Measurements from ENCODE around the gene STAM.

STAM gene

DNA sequence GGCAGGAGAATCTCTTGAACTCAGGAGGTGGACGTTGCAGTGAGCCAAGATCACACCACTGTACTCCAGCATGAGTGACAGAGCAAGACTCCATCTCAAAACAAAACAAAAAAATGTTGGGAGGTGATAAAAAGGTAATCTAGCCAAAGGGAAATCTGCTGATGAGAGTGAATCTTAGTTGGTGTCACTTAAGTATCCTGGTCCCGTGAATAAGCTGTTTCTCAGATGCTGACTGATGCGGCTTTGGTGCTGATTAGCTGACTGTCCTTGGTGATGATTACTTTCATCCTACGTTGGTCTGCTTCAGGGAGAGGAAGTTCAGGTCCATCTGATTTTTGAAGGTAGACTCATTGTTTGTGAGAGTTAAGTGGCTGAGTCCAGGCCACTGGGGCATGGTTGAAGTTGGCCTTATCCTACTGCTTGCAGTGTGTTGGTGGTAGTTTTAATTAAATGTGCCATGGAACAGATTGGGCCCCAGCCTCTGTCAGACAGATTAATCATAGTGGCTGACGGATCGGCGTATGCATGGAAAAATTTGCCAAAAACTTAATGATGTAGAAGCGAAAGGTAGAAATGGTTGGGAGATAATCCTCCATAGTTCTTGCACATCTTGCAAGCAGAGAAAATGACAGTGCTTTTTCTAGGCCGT, 90.6 kb downstream of the STAM start:
- DNase-seq = no peak

DNA sequence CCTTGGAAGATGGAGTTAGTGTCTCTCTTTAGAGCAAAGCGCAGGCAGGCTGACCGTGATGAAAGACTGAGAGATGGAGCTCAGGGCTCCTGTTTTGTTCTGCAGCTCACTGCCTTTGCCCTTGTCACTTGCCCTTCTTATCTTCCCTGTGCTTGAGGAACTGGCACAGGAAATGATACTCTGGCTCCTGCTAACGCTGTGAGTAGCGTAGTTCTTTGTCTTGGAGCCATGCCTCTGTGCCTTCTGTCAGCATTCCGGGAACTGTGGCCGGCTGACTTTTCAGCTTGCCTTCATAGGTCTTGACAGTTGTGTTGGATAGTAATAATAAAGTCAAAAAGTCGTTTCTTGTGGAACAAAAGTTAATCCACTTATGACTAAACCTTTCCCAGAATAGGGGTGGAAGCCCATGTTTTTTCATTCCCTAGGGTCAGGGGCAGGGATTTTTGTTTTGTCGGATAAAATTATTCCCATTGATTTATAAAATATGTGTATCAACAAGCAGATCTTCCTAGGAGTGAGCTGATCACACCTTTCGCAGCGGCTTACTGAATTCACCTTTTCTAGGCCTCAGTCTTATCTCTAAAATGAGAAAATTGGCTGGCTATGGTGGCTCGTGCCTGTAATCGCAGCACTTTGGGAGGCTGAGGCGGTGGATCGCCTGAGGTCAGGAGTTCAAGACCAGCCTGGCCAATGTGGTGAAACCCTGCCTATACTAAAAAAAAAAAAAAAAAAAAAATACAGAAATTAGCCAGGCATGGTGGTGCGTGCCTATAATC, 91.4 kb downstream of the STAM start:
- no peak for DNase-seq

DNA sequence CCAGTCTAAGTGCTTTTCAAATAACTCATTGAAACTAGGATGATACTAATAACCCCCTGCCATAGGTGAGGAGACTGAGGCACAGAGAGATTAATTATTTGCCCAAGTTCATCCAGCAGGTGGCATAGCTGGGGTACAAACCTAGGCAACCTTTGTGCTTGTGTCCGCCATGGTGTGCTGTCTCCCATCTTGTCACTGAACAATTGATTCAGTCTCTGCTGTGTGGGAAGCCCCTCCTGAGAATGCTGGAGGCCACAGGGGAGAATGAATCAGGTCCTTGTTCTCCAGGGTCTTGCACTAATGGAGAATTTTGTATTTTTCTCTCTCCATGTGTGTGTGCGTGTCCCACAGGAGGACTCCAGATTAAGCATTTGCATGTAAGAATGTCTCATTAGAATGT, 92.3 kb downstream of the STAM start:
- no peak for DNase-seq

DNA sequence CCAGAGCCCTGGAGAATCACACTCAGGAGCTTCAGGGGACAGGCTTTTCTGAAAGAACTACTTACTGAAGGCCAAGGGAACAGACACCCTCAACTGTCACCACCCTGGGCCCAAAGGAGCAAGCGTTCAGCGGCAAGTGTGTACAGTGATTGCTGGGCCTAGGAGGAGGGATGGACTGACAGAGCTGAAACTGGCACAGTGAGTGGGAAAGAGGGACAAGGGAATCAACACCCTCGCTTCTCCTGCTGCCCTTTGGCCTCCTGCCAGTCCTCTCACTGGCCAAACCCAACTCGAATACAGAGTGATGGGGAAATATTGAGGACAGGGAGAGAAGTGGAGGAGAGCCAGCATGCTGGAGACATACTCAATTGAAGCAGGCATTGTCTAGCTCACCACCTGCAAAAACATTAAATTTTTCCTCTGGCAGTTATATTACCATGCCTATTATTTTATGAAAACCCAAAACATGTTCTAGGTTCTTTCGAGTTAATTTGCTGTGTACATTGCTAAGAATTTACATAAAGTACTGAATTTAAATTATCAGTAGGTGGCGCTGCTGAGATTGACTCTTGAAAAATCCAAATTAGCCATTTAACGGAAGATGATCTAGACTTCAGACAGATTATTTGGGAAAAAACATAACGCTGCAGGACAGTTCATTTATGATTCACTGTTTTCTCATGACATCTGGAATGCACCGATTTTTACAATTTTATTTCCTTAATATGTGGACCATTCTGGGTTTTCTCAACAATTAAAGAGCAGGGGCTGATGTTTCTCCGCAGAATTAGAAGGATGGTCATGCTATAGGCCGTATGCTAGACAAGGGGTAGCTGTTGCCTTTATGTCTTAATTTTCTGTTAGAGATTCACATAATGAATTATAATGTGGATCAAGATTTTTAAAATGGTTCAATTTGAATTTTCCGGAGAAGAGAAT, 93.3 kb downstream of the STAM start:
- peak; percentile 26 for DNase-seq

DNA sequence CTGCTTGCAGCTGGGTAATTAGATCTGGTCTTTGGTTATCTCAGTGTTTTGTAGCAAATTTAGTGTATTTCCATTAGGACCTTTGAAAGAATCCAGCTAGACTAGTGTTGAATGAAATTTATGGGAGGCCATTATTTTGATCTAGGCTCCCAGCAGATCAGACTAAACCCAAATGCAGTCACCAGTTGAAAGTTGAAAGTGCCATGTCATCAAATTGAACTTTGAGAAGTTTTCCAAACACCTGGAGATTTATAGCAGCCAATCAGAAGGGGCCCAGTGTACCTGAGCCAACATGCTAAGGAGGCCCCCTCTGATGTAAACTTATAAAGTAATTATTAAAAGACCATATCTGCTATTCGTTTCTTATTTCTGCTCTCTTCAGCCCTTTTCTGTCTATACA, 96.7 kb downstream of the STAM start:
- DNase-seq = no peak

DNA sequence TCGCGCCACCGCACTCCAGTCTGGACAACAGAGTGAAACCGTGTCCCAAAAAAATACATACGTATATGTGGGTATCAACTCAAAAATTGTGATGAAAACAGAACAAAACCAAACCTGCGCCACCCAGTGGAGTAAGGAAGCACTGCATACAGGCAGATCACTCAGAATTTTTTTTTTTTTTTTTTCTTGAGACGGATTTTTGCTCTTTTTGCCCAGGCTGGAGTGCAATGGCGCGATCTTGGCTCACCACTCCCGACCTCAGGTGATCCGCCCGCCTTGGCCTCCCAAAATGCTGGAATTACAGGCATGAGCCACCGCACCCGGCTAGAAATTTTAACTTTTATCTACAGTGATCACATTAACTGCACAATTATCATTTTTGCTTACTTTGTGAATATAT, 99.0 kb downstream of the STAM start:
- peak; percentile 23 for DNase-seq

DNA sequence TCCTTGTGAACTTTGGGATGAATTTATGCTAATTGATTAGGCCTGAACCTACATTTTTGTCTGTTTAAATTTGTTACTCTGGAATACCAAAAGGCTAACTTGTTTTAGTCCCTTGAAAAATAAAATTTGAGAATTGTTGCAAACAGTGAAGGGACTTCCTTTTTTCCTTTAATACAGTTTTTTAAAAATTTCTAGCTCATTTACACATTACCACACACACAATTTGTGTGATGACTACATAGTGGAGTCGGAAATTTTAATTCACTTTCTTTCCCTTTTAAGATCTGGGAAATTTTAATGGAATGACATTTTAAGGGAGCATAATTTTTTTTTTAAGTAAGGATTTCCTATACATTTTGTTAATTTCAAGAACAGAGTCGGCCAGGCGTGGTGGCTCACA, 99.5 kb downstream of the STAM start:
- DNase-seq = no peak

DNA sequence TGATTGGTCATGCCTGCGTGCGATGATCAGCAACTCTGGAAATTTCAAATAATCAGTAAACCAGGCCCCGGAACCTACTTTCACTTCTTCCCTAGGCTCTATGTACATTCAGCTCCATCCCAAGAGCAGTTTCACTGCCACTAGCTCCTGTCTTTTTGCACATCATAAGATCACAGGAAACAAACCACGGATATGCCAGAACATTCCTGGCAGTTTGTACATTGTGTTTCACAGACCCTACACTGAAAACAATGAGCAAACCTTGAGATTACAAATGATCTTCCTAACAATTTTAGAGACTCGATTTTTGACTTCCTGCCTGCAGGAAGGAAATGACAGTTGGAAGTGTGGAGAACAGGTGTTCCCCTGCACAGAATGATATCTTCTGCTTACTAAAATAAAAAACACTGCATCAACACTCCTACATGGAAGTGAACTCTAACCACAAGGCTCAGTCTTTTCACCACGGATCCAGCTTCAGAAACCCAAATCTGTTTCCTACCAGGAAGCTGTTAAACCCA, 100.5 kb downstream of the STAM start:
- no peak for DNase-seq

DNA sequence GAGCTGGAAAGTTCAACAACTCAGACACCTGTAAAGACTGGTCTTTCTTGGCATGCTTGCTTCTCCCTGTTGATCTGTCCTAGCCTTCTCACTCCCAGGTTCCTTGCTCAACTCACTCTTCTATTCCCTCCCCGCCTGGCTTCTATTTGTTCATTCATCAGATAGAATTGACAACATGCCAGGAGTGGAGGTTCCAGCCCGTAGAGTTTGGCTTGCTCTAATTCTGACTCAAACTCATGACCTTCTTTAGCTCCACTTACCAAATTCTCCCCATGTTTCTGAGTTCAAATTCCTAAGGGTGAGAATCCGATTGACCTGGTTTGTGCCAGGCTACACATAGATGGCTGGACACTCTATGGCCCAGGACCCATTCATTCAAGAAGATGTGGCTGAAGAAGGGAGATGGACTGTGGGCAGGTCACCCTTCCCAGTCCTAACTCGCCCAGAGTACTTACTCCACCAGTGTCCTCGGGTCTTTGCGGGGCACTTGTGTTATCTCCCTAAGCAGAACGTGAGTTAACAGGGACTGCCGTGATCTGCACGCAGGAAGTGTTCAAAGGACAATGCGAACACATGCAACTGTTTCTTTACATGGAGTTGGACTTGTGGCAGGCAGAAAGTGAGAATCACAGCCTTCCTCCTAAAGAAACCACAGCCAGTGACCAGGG, 104.1 kb downstream of the STAM start:
- no peak for DNase-seq

DNA sequence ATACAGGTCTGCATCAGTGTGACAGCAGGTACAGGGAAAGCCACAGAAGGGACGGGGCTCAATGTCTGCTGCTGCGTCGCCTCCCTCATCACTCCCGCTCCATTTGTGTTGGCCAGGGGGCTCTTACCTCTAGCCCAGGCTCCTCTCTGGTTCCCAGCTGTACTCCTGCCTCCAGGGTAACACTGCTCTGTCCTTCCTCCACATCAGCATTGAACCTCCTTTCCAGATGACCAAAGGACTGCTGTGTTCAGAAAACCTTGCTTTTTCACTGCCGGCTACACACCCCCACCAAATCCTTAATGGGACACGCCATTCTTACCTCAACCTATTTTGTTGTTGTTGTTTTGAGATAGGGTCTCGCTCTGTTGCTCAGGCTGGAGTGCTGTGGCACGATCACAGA, 105.9 kb downstream of the STAM start:
- DNase-seq = no peak

DNA sequence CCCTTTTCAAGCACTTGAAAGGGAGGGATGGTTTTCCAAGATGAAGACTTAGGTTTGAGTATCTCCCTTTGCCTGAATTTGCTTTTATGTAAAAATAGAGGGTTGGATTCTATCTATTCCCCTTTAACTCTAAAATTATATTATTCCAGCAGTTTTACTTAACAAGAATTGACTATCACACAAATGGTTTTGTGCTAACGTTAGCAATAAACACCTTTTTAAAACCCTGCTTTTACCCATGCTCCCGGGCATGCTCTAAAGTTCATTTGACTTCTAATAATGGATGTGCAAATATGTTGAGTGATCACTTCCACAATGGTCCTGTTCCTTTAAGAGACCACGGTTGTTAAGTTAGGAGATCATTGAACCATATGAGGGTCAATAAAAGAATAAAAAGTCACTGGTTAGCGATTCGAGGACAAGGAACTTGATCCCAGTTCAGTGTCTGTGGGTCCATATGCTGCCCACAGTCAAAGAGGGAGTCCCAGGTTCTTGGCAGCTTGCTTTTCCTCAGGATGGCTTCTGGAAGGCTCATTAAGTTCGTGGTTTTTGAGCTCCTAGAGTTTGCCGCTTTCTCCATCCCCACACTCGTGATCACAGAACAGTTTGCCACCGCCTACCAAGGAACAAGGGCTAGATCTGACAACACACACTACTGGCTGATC, 108.0 kb downstream of the STAM start, which contains the start of gene TMEM236:
TMEM236 (plus strand) TSS at position 421 of the 665 bp plus-strand sequence; CDS start at position 516, 95 bp downstream.
- no peak for DNase-seq

DNA sequence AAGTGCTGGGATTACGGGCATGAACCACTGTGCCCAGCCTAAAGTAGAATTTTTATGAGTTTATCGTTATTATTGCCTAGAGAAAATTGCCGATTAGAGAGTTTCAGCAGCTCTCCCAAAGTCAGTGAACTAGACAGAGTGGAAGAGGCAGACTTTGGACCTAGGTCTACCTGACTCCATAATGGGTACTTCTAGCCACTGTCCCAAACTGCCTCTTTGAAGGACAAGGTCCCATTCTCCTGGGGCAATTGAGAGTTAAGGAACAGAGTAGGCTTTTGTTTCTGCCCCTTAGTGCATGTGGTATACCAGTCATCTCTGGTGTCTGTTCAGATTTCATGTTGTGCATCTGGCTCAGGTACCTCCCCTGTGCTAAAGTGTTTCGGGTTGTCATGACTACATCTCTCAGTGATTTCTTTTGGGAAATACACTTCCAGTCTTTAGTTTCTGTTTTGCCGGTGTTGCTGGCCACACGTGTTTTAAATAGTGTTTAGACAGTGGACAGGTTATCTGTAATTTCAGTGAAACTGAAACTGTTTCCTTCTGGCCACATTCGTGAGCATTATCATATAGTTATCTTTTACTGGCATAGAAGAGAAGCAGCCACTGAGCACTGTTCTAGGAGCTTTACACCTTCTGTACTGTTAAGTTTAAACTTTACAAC, 112.7 kb downstream of the STAM start:
- no peak for DNase-seq

DNA sequence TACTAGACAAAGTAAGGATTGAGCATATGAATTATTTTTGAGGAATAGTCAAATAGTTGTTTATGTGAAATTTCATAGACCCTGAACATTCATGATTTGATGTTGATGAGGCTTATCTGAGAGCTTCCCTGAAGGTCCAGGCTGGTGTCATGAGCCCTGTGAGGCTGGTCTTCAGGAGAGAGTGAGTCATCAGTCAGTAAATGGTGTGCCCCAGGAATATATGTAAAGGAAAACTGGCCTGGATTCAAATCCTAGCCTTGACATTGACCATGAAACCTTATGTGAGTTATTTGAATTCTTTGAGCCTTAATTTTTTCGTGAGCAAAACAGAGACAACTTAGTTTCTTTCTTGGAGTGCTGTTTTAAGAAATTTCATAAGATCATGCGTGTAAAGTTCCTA, 114.2 kb downstream of the STAM start:
- DNase-seq = no peak

DNA sequence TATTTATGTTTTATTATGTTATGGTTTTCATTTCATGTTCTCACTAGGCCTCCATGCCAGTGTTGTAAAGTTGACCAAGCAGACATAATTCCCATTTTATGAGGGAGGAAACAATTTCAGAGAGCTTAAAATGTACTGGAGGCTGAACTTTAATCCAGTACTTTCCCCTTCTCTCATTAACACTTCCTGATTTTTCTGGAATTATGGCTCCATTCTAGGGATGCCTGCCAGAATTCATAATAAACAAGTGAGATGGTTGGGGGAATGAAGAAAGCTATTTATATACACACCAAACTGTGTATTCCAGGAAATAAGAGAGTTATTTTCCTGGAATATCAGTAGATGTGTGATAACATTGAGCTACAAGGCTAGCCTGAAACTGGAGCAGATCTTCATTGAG, 114.9 kb downstream of the STAM start:
- no peak for DNase-seq

DNA sequence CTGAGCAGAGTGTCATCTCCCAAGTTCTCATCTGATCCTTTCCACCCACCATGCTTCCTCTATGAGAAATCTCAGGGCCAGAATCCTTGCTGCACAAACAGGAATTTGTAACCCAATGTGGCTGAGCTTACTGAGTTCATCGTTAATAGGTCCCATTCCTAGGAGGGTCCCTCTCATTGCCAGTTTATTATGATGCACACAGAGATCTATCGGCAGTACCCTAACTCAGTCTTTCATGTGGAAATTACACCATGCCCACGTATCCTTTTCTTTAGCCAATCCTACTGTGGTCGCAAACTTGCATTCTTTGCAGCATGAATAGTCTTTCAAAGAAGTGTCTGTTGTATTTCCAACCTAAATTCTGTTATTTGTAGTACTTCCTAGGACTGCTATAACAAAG, 120.2 kb downstream of the STAM start:
- DNase-seq = no peak

DNA sequence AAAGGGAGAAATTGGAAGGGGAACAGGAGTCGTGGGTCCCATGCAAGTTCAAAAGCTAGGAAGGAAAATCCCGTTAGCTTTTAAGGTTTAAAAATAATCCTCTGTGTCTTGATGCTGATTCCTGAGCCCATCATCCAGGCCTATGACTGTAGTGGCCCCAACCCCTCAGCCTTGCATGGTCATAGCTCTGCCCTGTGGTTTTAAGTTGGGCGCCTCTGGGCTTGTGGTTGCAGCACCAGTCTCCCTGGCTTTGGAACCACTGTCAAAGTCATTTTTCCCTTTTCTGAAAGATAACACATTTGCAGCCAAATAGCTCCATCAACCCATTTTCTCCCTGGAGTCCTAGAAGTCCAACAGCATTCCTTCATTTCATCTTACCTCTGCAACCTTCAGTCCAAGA, 121.7 kb downstream of the STAM start:
- DNase-seq = no peak

Data from NCI-H2171 treated with DMSO at 0.1 percent for 48 hours (cell line).